ENCODE measurements around the gene XRN1.

Gene XRN1

DNA sequence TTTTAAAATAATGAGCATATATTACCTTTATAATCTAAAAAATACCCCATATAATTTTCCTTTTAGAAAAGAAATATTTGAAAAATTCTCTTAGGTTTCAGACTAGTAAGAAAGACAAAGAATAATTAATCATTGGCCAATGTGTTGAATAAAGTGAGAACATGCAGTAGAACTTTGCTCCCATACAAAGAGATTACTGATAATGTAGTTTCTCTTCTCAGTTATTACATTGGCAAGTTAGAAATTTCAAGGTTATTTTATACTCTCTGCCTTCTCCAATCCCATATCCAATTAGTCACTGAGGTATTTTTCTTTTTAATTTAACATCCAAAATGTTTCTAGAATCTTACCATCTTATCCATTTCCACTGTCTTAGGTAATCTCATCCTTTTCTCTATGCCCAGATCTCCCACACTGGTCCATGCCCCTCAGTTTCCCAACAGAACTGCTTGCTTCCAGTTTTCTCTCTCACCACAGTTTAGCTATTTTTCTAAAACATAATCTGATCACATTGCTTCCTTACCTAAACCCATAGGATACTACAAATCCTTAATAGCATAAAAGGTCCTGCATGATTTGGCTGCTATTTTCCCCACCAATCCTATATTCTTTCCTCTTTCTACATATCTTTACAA, 10.8 kb downstream of the XRN1 start:
- no peak overlapping the region for H3K4me3 ChIP-seq (replicated peaks; ENCODE audit: low read depth, low read length)
- DNase-seq (ENCODE audit: extremely low read depth, low read depth), result no peak
- TF ChIP-seq, protein P1, sequence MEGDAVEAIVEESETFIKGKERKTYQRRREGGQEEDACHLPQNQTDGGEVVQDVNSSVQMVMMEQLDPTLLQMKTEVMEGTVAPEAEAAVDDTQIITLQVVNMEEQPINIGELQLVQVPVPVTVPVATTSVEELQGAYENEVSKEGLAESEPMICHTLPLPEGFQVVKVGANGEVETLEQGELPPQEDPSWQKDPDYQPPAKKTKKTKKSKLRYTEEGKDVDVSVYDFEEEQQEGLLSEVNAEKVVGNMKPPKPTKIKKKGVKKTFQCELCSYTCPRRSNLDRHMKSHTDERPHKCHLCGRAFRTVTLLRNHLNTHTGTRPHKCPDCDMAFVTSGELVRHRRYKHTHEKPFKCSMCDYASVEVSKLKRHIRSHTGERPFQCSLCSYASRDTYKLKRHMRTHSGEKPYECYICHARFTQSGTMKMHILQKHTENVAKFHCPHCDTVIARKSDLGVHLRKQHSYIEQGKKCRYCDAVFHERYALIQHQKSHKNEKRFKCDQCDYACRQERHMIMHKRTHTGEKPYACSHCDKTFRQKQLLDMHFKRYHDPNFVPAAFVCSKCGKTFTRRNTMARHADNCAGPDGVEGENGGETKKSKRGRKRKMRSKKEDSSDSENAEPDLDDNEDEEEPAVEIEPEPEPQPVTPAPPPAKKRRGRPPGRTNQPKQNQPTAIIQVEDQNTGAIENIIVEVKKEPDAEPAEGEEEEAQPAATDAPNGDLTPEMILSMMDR (IDR thresholded peaks at IDR 0.05; ENCODE audit: low read depth, low read length, missing control alignments), result no peak

DNA sequence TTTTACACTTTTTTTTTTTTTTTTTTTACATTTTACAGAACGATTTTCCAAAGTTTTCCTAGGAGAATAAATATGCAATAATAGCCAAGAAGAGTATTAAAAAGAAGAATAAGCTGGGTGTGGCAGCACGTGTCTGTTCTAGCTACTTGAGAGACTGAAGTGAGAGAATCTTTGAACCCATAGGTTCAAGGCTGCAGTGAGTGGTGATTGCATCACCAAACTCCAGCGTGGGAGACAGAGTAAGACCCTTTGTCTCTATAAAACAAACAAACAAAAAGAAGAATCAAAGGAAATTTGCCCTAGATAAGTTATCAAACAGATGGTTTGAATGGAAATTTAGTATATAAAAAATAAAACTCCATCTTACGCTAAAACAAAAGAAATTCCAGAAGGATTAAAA, 13.3 kb downstream of the XRN1 start:
- TF ChIP-seq, protein P1 (IDR thresholded peaks at IDR 0.05; ENCODE audit: low read depth, low read length, missing control alignments), result no peak
- DNase-seq (ENCODE audit: extremely low read depth, low read depth), result no peak
- H3K4me3 ChIP-seq (replicated peaks; ENCODE audit: low read depth, low read length), result no peak overlapping the region

DNA sequence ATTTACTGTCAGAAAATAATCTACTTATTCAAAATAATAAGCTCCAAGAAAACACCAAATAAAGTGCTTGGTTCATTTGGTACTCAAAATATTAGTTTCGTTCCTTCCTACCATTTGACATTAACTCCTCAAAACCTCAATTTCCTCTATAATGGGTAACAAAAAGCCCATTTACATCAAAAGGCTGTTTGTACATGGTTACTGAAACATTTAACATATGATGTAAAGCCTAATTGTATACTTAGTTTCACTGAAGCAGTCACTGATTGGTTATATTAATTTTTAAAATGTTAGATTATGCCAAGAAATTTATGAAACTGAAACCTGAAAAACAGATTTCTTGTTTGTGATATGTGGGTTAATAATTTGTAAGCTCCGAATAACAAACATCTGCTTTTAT, 14.7 kb downstream of the XRN1 start:
- TF ChIP-seq, protein P1 (IDR thresholded peaks at IDR 0.05; ENCODE audit: low read depth, low read length, missing control alignments), result no peak
- H3K4me3 ChIP-seq (replicated peaks; ENCODE audit: low read depth, low read length), result no peak overlapping the region
- no peak for DNase-seq (ENCODE audit: extremely low read depth, low read depth)

DNA sequence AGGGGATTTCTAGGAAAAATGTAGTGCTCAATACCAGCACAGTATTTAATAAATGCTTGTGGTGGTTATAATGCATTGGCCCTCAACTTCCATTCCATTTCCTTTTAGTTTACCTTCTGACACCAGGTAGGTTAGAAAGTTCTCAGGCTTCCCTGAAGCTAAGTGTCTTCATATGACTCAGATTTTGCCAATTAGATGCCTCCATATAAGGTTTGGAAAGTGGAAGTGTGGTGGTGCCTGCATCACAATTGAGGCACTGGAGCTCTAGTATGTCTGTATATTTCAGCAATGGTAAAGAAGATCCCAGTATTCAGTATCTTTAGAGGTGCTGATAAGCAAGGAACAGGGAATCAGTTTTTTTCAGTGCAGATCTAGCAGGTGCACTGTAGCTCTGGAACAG, 18.3 kb downstream of the XRN1 start:
- no peak for DNase-seq (ENCODE audit: extremely low read depth, low read depth)
- TF ChIP-seq, protein P1 (IDR thresholded peaks at IDR 0.05; ENCODE audit: low read depth, low read length, missing control alignments), result no peak

DNA sequence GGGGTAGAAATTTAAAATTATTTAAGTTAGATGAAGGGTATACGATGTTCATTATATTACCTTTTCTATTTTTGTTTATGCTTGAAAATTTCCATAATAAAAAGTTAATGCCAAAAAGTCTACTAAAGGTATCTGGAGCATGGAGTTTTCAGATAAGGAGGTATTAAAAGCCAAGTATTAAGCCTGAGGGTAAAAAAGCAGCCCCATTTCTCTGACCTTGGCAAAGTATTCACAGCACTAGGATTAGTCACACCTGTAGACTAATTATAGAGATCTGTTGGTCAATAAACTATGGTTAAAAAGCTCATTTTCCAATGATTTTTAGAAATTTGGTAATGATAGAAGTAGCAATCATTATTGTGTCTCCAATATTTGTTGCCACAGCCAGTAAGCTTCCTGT, 23.1 kb downstream of the XRN1 start:
- no peak overlapping the region for H3K4me3 ChIP-seq (replicated peaks; ENCODE audit: low read depth, low read length)
- no peak for DNase-seq (ENCODE audit: extremely low read depth, low read depth)
- TF ChIP-seq, protein P1 (IDR thresholded peaks at IDR 0.05; ENCODE audit: low read depth, low read length, missing control alignments), result no peak

More for the DNA sequence above, 18.3 kb downstream of the XRN1 start:
- H3K4me3 ChIP-seq (replicated peaks; ENCODE audit: low read depth, low read length), result no peak overlapping the region

DNA sequence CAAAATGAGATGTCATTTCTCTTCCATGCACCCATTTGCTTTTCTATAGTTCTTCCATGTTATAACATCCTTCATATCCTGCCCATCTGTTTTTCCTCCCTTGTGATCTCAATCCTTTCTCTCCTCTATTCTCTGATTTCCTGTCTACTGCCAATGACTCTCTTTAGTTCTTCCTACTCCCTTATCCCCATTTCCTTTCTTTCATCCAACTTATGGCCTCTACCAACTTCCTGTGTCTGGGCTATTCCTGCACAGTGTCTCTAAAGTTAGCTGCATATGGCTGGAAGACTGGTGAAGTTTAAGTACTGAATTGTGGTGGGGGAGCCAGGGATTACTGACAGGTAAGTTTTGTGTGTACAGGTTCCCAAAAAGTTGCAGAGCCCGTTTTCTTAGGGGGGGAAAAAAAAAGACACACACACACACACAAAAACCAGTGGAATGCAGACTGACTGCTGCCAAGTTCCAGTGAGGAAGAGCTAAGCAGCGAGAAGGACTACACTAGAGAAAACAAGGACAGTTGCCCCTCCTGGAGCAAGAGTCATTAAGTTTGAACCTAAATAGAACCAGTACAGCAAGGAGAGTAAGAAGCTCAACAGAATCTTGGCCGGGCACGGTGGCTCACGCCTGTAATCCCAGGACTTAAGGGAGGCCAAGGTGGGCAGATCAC, 28.8 kb downstream of the XRN1 start:
- no peak for DNase-seq (ENCODE audit: extremely low read depth, low read depth)
- TF ChIP-seq, protein P1 (IDR thresholded peaks at IDR 0.05; ENCODE audit: low read depth, low read length, missing control alignments), result no peak
- no peak overlapping the region for H3K4me3 ChIP-seq (replicated peaks; ENCODE audit: low read depth, low read length)

Data from HFF-Myc (cell line).